GDM1 (cell line): Measurements from ENCODE around the gene EPHB1.
"Not testable (repeated sequence)": the region's sequence is repeated elsewhere in the genome, so short reads cannot be mapped to it uniquely, and the experiment has no call there.

Experiments
- DNase-seq: peaks from one replicate; lab custom pipeline; 2025; lab: John Stamatoyannopoulos, UW

EPHB1 gene

DNA sequence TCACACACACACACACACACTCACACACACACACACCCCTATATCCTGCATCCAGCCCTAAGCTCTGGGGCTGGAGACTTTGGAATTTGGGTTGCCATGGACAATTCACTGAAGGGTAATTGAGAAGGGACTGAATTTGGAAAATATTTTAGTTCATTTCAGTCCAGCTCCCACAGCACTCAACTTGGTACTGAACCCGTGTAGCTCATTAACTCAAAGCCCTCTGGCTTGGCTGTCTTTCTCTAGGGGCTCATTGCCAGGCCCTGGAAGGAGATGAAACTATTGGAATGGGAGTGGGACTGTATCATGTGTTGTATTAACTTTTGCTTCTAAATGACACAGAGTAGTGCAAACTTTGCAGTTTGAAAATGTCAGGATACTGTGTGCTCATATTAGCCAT is 157.3 kb downstream of the EPHB1 start:
- no peak for DNase-seq

DNA sequence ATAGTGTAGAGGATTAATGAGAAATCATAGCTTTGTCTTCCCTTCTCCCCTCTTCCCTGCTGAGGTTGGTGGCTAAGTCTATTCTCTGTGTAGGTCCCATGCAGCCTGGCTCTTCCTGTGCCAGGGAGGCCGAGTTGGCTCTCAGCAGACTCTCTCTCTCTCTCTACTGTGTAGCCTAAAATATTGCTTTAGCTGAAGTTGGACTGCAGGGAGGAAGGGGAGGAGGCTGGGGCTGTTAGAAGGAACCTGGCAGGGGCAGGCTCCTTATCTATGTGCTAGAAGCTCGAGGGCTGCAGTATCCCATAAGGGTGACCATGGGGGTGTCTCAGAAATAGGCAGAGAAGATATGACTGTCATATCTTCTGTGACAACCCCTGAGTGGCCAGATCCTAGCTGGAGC is 160.8 kb downstream of the EPHB1 start:
- no peak for DNase-seq

DNA sequence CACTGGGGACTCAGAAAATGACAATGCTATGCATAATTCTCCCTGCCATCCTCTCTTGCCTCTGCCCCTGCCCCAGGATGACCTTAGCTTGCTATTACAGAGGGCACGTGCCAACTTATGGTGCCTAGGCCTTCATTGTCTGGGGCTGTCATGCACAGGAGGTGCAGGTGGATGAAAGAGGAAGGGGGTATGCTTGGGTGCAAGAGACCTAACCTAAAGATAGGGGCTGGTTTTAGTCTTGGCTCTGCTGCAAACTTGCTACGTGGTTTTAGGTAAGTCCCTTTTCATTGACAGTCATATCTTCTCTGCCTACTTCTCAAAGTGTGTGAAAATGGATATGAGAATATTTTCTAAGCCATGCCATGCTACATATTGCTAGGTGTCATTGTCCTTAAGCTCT is 161.3 kb downstream of the EPHB1 start:
- no peak for DNase-seq

DNA sequence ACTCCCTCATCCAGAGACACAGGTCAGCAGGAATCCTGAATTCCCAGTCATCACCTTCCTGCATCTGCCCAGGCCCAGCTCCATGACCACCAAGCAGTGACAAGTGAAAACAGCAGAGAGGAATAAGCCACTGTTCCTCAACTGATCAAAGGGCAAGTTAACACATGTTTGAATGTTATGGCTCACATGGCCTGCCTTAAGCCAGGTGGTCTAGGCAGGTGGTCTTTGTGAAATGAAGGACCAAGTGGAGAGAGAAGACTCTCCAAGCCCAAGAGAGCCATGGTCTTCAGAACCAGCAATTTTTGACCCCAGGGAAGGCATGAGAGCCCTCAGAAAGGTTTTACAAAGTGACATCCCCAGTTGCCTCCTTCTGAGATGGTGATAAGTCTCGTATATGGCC is 161.8 kb downstream of the EPHB1 start:
- no peak for DNase-seq

DNA sequence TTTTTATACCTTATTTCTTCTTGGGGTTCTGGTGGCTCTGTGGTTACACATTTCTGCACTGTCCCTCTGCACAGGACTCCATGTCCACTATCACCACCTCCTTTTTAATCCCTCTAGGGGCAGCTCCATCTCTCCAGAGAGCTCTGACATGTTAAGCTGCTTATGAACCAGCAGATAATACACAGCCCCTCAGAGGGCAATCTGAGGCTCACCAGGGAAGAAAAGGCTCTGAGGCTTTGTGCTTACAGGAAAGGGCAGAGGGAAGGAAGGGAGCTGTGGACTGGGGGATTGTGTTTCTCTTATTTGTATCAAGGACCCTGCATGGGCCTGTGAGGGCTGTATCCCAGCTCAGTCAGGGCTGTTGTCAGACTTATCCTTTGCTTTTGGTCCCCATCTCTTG is 164.5 kb downstream of the EPHB1 start:
- DNase-seq: no peak

DNA sequence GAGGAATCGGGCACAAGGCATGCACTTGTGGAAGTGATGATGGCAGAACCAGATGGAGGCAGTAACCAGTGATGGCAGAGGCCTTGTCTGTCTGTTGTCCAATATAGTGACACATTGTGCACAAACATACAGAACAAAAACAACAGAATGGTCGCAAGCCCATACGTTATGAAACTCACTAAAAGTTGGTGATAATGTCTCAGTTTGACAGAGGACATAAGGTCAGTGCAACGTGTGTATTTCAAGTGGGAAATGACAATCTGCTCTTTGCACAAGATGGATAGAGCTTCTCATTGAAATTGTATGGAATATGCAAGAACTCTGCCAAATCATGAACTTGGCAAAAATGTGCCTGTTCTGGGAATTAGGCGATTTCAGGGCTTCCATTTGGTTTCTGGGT is 169.2 kb downstream of the EPHB1 start:
- DNase-seq: no peak

DNA sequence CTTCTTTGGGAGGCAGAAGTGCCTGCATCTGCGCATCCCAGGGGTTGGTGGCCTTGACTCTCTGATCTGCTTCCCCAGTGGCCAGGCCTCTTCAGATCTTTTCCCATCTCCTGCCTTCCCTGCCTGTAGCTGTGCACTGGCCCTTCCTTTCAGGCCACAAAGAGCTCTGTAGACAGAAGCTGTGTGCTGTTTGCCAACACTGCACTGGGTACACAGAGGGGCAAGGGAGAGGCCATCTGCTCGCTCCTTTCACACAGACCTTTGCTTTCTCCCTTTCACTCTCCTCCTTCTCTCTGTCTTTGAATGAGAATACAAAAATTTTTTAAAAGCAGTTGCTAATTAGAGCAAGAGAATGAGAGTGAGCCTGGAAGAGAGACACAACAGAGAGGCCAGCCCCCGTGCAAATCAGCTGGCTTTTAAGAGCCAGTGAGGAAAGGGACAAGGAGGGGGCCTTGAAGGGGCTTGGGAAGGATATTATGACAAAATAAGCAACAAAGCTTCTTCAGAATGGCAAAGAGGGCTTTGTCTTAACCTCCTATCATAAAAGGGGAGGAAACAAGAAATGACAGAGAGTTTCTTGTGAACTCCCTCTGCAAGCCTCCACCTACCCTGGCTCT is 170.9 kb downstream of the EPHB1 start:
- DNase-seq: no peak

DNA sequence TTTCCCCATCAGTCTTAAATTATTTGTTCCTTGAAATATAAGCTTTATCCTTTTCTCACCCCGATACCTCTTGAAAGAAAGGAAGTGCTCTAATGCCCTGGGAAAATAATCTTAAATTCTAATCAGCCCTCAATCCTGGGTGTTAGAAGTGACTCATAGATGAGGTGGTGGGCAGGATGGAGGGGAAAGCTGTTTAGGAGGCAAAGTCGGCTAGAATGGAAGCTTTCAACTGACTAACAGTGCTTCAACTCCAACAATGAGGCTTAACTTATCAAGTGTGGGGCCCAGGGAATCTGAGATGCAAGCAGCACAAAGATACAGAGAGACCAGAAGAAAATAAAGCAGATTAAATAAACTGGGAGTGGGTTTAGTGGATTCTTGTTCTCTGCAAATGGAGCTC is 175.8 kb downstream of the EPHB1 start:
- DNase-seq: no peak

DNA sequence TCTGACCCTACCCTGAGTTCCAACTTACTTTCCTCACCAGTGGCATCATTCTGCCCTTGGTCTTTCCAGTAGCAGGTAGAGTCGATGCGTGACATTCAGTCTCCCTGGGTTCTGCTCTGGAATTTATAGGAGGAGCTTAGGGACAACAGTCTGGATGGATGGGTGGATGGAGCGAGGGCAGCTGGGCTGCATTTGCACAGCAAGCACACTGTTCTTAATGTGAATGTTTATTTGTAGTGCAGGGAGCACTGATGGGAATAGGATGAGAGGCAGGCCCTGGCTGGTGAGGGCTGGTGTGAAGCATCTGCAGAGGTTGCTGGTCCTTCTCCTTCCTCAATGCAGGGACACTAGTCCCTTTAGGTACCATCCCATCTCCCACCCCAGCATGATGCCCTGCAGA is 176.2 kb downstream of the EPHB1 start:
- no peak for DNase-seq

DNA sequence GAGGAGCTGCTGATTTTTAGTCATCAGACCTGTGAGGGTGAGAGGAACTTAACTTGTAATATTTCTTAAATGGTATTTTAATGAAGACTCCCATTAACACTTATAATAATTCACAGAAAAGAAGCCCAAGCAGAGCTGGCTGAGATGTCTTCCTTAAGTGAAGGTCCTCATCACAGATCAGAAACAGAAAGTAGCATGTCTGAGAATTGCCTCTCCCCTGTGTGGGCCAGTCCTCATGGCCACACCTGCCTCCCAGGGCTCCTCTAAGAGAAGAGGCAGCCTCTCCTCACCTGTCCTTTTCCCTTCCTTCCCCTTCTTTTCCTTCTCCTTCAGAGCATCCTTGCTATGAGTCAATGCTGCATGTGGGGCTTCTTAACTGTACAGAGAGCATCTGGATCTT is 176.8 kb downstream of the EPHB1 start:
- not testable (repeated sequence) for DNase-seq

DNA sequence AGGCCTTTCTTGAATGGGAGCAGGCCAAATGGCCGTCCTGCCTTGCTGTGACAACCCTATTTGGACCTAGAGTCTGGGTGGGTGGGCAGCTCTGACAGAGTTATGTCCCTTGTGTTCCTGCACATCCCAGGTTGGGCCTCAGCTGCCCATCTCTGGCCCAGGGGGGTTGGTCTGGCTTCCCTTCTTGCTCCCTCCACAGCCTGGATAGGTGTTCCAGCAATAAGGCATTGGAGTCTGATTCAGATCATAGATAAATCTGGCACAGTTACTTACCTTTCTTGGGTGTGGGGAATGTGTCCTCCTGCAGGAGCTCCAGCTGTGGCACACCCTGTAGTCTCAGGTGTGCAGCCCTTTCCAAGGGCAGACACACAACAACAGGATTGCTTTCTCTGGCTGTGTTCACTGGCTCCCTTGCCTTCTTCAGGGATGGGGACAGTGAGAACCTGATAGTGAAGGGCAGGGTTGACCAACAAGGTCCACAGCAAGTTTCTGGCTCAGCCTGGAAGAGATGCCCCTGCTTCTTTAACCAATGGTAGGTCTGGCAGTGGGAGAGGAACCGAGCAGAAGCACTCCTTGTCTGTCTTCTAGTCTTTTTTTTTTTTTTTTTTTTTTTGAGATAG is 177.9 kb downstream of the EPHB1 start:
- DNase-seq: no peak

DNA sequence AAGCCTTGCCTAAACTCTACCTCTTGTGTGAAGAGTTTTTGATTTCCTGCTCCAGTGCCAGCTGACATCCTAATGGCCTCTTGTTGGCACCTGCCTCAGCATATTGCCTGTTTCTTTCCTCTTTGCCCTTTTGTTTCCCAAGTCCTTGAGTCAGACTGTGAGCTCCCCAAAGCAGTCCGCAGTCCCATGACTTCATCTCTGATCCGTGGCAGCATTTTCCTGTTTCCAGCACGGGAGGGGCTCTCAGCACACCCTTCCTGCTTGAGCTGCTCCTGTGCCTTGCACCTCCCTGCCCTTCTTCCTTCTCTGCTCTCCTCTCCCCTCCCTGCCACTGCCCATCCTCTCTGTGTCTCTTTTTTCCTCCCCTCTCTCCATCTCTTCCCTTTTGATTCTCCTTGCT is 179.6 kb downstream of the EPHB1 start:
- DNase-seq: no peak

DNA sequence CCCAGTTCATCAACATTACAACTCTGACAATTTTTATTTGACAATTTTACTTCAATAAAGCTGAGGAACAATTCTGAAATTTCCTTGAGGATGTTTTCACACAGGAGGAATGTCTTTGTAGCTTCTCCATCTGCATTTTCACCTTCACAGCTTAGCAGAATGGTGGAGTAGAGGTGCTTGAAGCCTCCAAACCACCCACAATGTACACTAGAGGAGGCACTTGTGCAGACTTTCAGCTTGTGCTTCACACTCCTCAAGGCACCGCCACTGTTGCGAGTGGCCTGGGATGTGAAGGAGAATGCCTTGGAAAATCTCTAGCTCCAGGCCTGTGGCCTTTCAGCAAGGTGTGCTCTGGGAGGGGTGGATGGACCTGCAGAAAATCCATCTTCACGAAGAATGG is 181.9 kb downstream of the EPHB1 start:
- DNase-seq: no peak

DNA sequence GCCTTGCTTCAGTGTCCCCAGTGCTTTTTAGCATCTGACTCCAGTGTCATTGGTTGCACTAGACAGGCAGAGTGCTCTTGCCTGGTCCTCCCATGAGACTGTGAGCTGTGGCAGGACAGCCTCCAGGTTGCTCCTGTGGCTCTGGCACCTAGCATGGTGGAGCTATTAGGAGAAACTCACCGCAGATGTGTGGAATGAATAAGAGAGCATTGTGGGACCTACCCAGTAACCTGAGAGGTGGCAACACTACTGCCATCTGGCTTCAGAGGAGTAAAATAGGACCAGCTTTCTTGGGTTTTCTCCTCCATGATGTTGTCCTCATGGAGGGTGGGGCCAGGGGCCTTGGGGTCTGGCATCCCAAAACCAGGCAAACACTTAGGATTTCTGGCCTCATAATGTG is 183.6 kb downstream of the EPHB1 start:
- DNase-seq: no peak

DNA sequence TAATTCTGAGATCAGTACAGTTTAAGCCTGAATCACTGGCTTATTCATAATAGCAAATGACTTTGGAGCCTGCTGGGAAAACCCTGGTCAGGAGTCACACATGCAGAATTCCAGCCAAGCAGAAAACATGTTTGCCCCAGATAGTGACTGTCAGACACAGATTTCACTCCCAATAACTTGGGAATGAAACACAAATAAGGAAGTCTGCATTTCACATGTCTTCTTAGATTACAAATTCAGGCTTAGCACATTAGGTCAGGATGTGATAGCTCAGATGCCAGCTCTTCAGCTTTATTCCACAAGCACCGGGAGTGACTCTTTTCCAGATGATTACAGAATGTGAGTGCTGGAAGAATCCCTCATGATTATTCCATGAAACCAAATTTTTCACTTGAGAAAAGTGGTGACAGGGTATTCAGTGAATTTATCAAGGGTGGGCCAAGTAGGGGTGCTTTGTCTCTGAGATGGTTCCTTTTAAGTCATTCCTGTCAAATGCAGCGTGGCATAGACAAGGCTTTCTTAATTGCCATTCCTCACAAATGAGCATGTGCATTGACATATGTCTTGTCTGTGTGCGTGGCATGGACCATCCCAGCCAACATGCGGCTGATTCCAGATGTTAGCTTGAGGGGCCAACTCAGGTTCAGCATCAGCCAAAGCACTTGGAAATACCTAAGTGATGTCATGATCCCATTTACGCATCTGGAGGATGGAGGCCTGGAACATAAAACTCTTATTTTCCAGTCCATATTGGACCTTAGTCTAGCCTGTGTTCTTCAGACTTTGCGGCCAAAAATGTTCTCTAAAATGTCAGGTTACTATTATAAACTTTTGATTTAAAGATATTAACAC is 191.0 kb downstream of the EPHB1 start:
- no peak for DNase-seq

DNA sequence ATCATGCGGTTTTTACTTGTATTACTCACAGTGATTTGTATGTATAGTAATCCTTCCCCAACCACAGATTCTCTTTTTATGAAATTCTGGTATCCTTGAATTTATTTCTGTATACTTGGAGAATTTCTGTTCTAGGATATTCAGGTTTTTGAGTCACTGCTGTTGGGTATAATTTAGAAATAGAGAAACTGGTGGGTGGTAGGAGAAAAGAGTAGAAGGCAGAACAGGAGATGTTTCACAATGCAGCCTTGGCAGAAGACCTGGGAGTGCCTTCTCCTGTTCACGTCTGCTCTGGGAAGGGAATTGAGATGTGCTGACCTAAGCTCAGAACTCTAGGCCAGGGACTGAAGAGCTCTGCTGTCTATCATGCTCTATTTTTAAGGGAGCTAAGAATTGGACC is 193.6 kb downstream of the EPHB1 start:
- DNase-seq: no peak

DNA sequence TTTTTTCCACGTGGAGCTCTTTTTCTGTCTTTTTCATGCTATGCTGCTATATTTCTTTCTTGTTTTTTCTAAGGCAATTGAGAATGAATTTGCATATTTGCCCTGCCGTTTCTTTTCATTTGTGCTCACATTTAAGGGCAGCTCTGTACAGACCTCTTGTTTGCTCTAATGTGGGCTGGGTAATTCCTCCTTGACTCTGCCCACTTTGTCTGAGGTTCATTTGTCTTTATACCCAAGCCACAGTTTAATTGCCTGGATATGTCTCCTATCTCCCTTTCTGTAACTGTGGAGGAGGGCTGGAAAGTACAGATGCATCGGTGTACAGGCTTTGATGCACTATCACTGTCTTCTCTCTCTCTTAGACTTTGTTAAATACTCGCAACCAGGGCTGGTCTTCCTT is 195.9 kb downstream of the EPHB1 start:
- no peak for DNase-seq

DNA sequence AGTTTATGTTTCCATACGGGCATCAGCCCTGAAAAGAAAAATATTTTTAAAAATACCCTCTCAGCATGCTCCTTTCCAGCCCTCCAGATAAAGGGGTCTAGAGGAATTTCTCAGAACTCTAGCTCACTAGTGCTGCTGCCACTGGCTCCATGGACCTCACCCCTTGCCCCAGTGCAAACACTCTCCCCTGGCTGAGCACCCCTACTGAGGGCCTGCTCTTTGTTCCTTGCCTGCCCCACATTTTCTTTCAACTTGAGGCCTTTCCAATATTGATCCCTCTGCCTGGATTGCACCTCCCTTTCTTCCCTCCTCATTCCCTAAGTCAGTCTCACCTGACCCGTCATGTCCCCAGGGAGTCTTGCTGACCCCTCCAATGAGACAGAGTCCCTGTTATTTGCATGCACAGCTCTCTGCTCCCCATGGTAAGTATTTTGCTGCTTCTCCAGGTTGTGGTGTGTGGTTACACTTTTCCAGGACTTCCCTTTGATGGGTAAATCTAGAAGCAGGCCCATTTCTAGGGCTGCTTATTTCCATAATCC is 196.5 kb downstream of the EPHB1 start:
- no peak for DNase-seq

DNA sequence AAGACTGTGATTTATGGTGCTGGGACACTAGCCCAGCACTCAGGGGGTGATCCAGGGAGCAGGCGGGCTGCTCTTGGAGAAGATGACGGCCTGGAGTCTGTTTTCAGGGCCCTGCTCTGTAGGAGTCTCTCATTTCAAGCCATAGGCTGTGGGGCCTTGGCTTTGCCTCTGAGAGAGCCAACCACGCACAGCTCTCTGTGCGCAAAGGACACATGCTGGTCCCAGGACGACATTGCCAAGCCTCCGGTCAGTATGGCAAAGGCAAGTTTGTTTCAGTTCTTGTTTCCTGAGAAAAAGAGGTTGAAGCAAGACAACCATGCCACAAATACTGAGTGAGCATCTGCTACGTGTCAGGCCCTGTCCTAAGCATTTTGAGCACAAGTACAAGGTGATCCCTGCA is 197.1 kb downstream of the EPHB1 start:
- no peak for DNase-seq

DNA sequence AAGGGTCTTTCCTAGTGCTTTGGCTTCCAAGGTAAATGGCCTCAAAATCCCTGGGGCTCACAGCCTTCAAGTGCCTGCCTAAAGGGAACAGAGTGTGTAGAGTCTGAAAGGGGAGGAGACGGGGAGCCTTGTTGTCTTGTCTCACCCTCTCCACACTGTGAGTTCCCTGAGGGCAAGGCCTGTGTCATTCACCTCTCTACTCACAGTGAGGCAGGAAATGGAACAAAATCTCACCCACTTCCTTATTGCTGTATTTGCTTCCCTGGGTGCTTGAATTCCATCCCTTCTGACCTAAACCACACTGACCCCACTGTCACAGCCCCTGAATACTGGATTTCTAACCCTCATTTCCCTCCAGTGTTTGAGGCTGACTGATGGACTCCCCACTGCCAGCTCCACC is 197.5 kb downstream of the EPHB1 start:
- DNase-seq: no peak

DNA sequence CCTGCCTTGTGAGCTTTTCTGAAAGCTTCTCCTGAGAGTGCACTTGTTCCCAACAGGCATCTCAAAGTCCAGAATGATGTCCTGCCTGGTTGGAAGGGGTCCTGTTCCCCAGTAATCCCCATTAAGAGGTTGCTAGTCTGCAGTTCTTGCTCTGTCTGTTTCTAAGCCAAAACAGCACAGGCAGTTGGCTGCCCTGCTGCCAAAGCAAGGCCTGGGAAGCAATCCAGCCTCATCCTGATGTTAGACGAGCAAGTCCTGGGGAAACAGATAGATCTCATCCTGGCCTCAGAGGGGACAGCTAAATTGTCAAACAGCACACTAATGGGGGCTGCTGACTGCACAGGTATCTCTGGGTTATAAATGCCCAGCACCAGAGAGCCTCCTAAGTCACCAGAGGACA is 198.0 kb downstream of the EPHB1 start:
- no peak for DNase-seq

DNA sequence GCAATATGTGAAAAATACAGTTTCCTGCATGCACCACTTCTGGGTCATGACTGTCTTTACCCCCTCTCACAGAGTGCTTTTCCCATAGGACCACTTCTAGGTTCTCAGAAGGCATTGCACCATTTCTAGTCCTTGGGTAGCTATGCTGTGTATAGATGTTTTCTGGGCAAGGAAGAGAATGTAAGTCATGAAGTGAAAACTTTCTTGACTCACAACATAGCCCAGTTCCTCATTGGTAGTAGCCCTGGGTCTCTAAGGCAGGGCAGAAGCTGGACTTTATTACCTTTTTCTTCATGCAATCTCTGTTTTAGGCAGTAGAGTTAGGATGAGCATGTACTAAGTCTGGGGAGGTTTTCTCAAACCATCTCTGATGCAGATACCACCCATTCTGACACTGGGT is 203.1 kb downstream of the EPHB1 start:
- DNase-seq: no peak

DNA sequence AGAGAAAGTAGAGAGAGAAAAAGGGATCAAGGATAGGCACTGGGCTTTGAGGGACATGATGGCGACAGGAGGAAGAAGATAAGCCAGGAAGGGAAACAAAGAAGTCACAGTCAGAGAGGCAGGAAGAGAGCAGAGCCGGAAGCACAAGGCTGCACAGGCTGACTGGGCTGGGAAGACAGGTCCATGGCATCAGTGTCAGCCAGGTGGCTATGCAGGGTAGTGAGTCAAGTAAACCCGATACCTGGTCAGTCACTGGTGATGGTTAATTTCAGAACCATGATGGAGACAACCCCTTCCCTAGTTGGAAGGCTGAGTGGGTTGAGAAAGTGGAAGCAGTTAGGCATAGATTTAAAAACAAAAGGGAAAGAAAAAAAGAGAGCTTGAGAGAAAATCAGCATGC is 203.8 kb downstream of the EPHB1 start:
- no peak for DNase-seq
